NT2/D1 (cell line): ENCODE data around the gene CYP2W1.
A peak's percentile ranks its signal among the peaks of the same experiment; 100 is the strongest.

ENCODE experiments used
- DNase-seq: peaks from one replicate; pipeline ENCODE4 v3.0.0-alpha.2; 2011; ENCODE audit warnings: low read depth, low spot score
- H3K27me3 ChIP-seq: 2 replicates; pipeline ENCODE4 v1.6.0; 2011; ENCODE audit warnings: mild to moderate bottlenecking; ENCODE audit not compliant: insufficient read length, insufficient read depth
- H3K36me3 ChIP-seq: 2 replicates; pipeline ENCODE4 v1.6.1; 2011; ENCODE audit warnings: mild to moderate bottlenecking, low read length, mixed read lengths; ENCODE audit not compliant: insufficient read depth, insufficient read length
- H3K4me1 ChIP-seq: 2 replicates; pipeline ENCODE4 v1.5.1; 2011; ENCODE audit not compliant: insufficient read depth, insufficient read length
- H3K4me3 ChIP-seq: 2 replicates; pipeline ENCODE4 v1.5.1; 2011; ENCODE audit warnings: low read depth; ENCODE audit not compliant: insufficient read length
- H3K9ac ChIP-seq: 2 replicates; pipeline ENCODE4 v1.6.0; 2011; ENCODE audit warnings: low read depth; ENCODE audit not compliant: insufficient read length
- H3K9me3 ChIP-seq: 2 replicates; pipeline ENCODE4 v1.5.1; 2011; ENCODE audit warnings: mild to moderate bottlenecking, low read length; ENCODE audit not compliant: insufficient read depth
- SUZ12 ChIP-seq: IDR thresholded peaks from 2 replicates; pipeline ENCODE4 v1.6.1; 2011; ENCODE audit not compliant: insufficient read length, insufficient read depth; ENCODE audit errors: extremely low read depth
- YY1 ChIP-seq: IDR thresholded peaks from 2 replicates; pipeline ENCODE4 v1.6.1; 2011; ENCODE audit not compliant: insufficient read length, insufficient read depth
- ZNF274 ChIP-seq: IDR thresholded peaks from 2 replicates; pipeline ENCODE4 v1.6.1; 2011; ENCODE audit warnings: mild to moderate bottlenecking, low read depth, low read length

Gene CYP2W1

GRCh38 chr7:1015196-1016121, 32.5 kb downstream of the CYP2W1 start:
- Histone ChIP-seq H3K9ac (peak overlapping the region; percentile 8), H3K4me3 (no peak overlapping the region), H3K9me3 (no peaks in the 10 kb centered on the region), H3K4me1 (peaks cover 18% of the 10 kb centered on the region), H3K36me3 (peaks cover 39% of the 10 kb centered on the region), H3K27me3 (no peaks in the 10 kb centered on the region)
- TF ChIP-seq SUZ12, result no peak
- TF ChIP-seq YY1, result no peak
- DNase-seq, result no peak

- no peak overlapping the region for H3K4me3 ChIP-seq
- peaks cover 53% of the 10 kb centered on the region for H3K36me3 ChIP-seq
- H3K9ac ChIP-seq, result no peak overlapping the region
- peaks cover 5% of the 10 kb centered on the region; the same call in 1 of the 2 replicates for H3K9me3 ChIP-seq
- TF ChIP-seq SUZ12 (no peak), YY1 (no peak), ZNF274 (no peak)
- DNase-seq, result no peak
- H3K27me3 ChIP-seq, result no peaks in the 10 kb centered on the region
- H3K4me1 ChIP-seq, result peaks cover 22% of the 10 kb centered on the region
Observed at GRCh38 chr7:1016577-1017531, 33.9 kb downstream of the CYP2W1 start.

GRCh38 chr7:1017586-1018333, 34.8 kb downstream of the CYP2W1 start:
- Histone ChIP-seq H3K4me1 (peaks cover 22% of the 10 kb centered on the region), H3K4me3 (no peak overlapping the region), H3K27me3 (no peaks in the 10 kb centered on the region), H3K9ac (no peak overlapping the region), H3K9me3 (peaks cover 5% of the 10 kb centered on the region; the same call in 1 of the 2 replicates), H3K36me3 (peaks cover 58% of the 10 kb centered on the region)
- DNase-seq, result no peak
- TF ChIP-seq SUZ12 (no peak), ZNF274 (no peak), YY1 (no peak)

- Histone ChIP-seq H3K9me3 (peaks cover 5% of the 10 kb centered on the region; the same call in 1 of the 2 replicates), H3K9ac (no peak overlapping the region), H3K4me3 (no peak overlapping the region), H3K27me3 (no peaks in the 10 kb centered on the region), H3K4me1 (peaks cover 24% of the 10 kb centered on the region), H3K36me3 (peaks cover 62% of the 10 kb centered on the region)
- TF ChIP-seq ZNF274 (no peak), YY1 (no peak), SUZ12 (no peak)
- DNase-seq, result no peak
Observed at GRCh38 chr7:1018334-1018695, 35.3 kb downstream of the CYP2W1 start.

GRCh38 chr7:1019255-1019785, 36.3 kb downstream of the CYP2W1 start:
- Histone ChIP-seq H3K9me3 (peaks cover 5% of the 10 kb centered on the region; the same call in 1 of the 2 replicates), H3K4me3 (no peak overlapping the region), H3K9ac (no peak overlapping the region), H3K36me3 (peaks cover 65% of the 10 kb centered on the region), H3K27me3 (no peaks in the 10 kb centered on the region), H3K4me1 (peaks cover 29% of the 10 kb centered on the region)
- TF ChIP-seq ZNF274 (no peak), YY1 (no peak), SUZ12 (no peak)
- DNase-seq, result no peak

- H3K36me3 ChIP-seq, result peaks cover 71% of the 10 kb centered on the region
- no peaks in the 10 kb centered on the region for H3K27me3 ChIP-seq
- DNase-seq, result no peak
- TF ChIP-seq SUZ12 (no peak), ZNF274 (no peak), YY1 (no peak)
- no peak overlapping the region for H3K9ac ChIP-seq
- no peak overlapping the region for H3K4me3 ChIP-seq
- H3K4me1 ChIP-seq, result peaks cover 33% of the 10 kb centered on the region
- peaks cover 5% of the 10 kb centered on the region; the same call in 1 of the 2 replicates for H3K9me3 ChIP-seq
Observed at GRCh38 chr7:1019789-1020610, 37.0 kb downstream of the CYP2W1 start.
